ENCODE results near the gene PLEKHH1. TPM values are rescaled to one million over a fixed set of nuclear protein-coding genes. Genes with fewer than 3 reads are reported as not detected.

The PLEKHH1 gene
- total RNA-seq, 1 donor from 2014 or later = 9.4 TPM

GRCh38 chr14:67602076-67602475 is 69.0 kb downstream of the PLEKHH1 start:
- DNase-seq (ENCODE audit: low read depth) = no peak

GRCh38 chr14:67602995-67603545 is 70.0 kb downstream of the PLEKHH1 start:
- no peak for TF ChIP-seq CTCF (IDR thresholded peaks at IDR 0.05; ENCODE audit: insufficient read depth, low read length, poor library complexity, severe bottlenecking)
- DNase-seq (ENCODE audit: low read depth) = no peak
- H3K36me3 ChIP-seq (ENCODE audit: control insufficient read depth, insufficient read depth, low read length) = no peaks in the 10 kb centered on the region

More at GRCh38 chr14:67602076-67602475, 69.0 kb downstream of the PLEKHH1 start:
- no peak overlapping the region for H3K4me3 ChIP-seq (ENCODE audit: low read depth, low read length)
- TF ChIP-seq CTCF (IDR thresholded peaks at IDR 0.05; ENCODE audit: insufficient read depth, low read length, poor library complexity, severe bottlenecking) = no peak
- no peaks in the 10 kb centered on the region for H3K27me3 ChIP-seq (ENCODE audit: control insufficient read depth, insufficient read depth, low read length)
- H3K36me3 ChIP-seq (ENCODE audit: control insufficient read depth, insufficient read depth, low read length) = no peaks in the 10 kb centered on the region

GRCh38 chr14:67607646-67608045 is 74.6 kb downstream of the PLEKHH1 start:
- Histone ChIP-seq H3K27me3 (ENCODE audit: control insufficient read depth, insufficient read depth, low read length) (no peaks in the 10 kb centered on the region), H3K36me3 (ENCODE audit: control insufficient read depth, insufficient read depth, low read length) (no peaks in the 10 kb centered on the region), H3K4me3 (ENCODE audit: low read depth, low read length) (no peak overlapping the region)
- no peak for DNase-seq (ENCODE audit: low read depth)
- no peak for TF ChIP-seq CTCF (IDR thresholded peaks at IDR 0.05; ENCODE audit: insufficient read depth, low read length, poor library complexity, severe bottlenecking)

More at GRCh38 chr14:67602995-67603545, 70.0 kb downstream of the PLEKHH1 start:
- Histone ChIP-seq H3K27me3 (ENCODE audit: control insufficient read depth, insufficient read depth, low read length) (no peaks in the 10 kb centered on the region), H3K4me3 (ENCODE audit: low read depth, low read length) (no peak overlapping the region)

- Histone ChIP-seq H3K27me3 (ENCODE audit: control insufficient read depth, insufficient read depth, low read length) (no peaks in the 10 kb centered on the region), H3K36me3 (ENCODE audit: control insufficient read depth, insufficient read depth, low read length) (no peaks in the 10 kb centered on the region), H3K4me3 (ENCODE audit: low read depth, low read length) (no peak overlapping the region)
- no peak for DNase-seq (ENCODE audit: low read depth)
- no peak for TF ChIP-seq CTCF (IDR thresholded peaks at IDR 0.05; ENCODE audit: insufficient read depth, low read length, poor library complexity, severe bottlenecking)
Observed at GRCh38 chr14:67609642-67610310, 76.7 kb downstream of the PLEKHH1 start.

GRCh38 chr14:67610491-67610890 is 77.4 kb downstream of the PLEKHH1 start:
- Histone ChIP-seq H3K36me3 (ENCODE audit: control insufficient read depth, insufficient read depth, low read length) (no peaks in the 10 kb centered on the region), H3K27me3 (ENCODE audit: control insufficient read depth, insufficient read depth, low read length) (no peaks in the 10 kb centered on the region), H3K4me3 (ENCODE audit: low read depth, low read length) (no peak overlapping the region)
- DNase-seq (ENCODE audit: low read depth) = no peak
- TF ChIP-seq CTCF (IDR thresholded peaks at IDR 0.05; ENCODE audit: insufficient read depth, low read length, poor library complexity, severe bottlenecking) = no peak
